HuH-7.5 (cell line): ENCODE data around the gene OSBPL3.

ENCODE experiments used
- DNase-seq: peaks from one replicate; pipeline ENCODE4 v3.0.0; 2011; ENCODE audit warnings: low spot score

OSBPL3 gene

DNA sequence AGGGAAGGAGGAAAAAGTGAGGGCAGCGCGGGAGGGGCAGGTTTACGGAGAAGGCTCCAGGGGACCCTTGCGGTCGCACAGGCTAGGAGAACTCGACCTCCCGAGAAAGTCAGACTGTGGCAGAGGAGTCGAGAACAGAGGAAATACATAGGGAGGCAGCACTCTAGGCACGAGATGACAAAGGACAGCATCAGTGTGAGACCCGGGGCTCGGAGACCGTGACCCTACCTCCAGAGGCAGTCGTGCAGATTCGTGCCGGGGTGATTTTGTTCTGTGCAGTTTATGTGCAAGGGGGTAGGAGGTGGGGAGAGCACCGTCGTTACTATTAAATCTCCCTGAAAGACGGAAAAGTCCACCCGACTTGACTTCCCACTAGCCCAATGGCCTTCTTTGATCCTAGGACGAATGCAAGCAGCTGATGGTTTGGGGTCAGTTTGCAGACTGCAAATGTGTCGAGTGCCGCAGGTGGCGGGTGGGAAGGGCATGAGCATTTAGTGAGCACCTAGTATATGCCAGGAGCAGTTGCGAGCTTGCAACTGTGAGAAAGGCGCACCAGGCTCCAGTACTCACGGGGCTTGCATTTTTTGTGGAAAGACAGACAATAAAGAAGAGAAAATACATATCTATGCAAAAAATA, 674 bp upstream of the OSBPL3 start:
- DNase-seq = peak; percentile 39

DNA sequence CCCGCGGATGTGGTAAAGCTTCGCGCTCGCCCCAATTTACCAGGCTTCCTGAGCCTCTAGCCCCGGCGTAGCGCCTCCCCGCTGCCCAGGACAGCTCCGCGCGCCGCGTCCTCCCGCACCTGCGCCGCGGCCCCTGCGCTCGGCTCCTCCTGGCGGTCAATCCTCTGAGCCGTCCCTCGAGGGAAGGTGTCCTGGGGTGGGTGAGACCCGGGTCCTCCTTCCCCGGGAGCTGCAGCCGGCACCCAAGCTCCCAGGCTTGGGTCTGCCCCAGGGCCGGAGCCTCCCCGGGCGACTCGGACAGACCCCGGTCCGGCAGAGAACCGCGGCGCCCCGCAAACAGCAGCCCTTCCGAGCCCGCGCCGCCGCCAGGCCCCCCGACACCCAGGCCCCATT, 512 bp downstream of the OSBPL3 start:
- peak; percentile 59 for DNase-seq

DNA sequence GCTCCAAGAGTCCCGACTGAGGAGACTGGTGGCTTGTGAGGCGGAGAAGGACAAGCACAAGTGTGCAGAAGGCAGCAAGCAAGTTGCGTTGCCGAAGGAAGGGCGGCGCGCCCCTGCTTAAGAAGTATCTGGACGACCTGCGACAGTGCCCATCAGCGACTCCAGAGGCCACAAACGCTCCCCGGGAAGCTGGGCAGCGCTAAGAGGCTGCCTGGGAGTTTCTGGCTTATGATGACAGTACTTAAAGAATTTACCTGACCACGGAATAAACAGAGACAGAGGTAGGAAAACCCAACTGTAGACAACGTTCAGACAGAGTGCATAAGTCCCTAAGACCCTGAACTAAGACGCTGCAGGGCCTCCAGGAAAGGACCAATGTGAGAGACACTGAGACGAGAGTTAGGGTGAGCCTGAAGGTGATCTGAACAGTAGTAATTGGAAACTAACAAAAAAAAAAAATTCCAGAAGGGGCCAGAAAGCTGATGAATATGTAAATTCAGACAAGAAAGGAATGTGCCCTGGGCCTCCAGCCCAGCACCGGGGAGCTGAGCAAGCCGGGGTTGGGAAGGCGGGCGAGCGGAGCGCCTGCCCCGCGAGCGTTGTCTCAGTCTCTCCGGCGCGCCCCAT, 1.0 kb downstream of the OSBPL3 start:
- DNase-seq = no peak

DNA sequence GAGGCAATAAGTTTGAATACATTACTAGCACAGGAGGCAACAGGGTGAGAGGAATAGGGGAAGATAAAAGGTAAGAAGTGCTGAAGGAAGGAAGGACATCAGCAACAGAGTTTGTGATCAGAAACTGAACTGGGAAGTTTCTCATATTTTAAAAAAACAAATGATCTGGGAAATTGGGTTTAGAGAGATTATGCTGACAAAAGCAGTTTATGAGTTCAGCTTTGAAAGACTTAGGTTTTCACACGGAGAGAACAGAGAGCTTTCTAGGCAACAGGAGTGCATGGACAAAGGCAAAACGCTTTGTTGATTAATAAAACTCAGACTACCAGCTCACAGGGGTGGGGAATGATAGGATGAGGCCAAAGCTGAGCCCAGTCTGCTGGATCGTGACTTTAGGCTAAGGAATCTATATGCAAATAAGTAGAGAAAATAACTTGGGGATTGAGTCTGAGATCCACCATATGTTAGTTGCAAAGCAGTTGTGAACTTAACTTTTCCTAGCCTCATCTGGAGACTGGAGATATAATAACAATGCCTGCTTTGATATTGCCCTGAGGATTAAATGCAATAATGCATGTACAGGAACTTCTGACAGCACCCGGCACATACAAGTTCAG, 4.2 kb downstream of the OSBPL3 start:
- DNase-seq = no peak

DNA sequence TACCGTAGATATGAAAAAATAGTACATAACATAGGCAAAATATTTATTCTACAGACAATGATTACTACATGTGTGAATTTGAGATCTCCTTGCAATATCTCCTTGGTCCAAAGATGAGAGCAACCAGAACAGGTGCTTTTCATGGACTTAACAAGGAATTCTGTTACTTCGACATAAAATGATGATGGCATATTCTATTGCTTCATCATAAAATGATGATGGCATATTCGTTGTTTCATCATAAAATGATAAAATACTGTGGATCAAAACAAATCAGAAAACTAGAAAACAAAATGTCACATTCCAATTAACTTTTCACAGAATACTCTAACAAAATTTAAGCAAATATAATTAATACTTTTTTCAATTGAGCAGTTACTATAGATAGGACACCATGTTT, 4.8 kb downstream of the OSBPL3 start:
- no peak for DNase-seq

DNA sequence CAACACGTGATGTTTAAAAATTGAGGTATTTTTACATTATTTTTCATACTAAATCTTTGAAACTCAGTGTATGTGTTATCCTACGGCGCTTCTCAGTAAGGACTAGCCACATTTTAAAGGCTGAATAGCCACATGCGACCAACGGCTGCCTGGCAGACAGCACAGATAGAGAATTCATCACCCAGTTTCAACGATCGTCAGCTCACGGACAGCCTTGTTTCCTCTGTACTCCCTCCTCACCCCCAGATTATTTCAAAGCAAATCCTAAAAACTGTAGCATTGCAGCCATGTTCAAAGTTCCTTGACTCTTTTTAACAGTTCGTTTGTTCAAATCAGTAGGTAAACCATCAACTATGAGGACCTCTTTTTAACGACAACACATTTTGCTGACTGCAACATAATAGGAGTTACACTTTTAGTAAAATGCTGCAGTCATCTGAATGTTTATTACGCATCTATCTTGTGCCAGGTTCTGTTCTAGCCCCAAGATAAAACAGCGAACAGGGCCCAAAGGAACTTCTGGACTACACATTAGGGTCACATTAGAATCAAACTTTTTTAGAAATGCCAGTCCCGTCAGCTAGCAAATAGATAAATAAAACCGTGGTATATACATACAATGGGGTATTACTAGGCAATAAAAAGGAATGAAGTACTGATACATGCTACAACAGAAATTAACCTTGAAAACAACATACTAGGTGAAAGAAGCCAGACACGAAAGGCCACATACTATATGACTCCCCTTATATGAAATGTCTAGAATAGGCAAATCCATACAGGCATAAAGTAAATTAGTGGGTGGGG, 5.7 kb downstream of the OSBPL3 start:
- DNase-seq = no peak

DNA sequence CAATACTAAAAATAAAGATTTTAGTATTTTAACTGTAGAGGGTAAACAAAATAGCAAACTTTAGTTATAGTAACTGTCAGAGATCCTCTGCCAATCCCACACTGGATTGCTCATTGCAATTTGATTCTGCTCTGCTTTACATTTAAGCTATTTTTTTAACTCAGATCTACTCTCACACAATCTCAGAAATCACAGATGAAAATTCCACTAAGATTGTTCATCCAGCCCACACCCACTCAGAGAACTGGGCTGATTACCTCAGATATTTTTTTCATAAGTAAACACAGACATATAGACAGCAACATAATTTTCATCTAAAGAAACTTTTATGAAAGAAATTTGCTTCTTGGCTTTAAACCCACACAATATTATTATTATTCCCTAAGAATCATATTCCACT, 7.0 kb downstream of the OSBPL3 start:
- no peak for DNase-seq

DNA sequence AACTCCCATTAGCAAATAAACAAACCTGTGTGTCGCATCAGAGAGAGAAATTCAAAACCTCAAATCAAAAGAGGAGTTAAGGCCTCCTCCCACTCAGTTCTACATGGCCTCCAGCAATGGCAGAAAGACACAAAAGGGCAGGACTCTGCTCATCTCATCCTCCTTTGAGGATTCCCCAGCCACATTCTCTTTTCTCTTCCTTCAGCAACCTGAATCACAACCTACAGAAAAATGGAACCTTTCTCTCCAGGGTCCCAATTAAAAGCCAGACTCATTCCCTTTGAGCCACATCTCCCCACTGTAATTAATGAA, 7.9 kb downstream of the OSBPL3 start:
- DNase-seq = no peak

DNA sequence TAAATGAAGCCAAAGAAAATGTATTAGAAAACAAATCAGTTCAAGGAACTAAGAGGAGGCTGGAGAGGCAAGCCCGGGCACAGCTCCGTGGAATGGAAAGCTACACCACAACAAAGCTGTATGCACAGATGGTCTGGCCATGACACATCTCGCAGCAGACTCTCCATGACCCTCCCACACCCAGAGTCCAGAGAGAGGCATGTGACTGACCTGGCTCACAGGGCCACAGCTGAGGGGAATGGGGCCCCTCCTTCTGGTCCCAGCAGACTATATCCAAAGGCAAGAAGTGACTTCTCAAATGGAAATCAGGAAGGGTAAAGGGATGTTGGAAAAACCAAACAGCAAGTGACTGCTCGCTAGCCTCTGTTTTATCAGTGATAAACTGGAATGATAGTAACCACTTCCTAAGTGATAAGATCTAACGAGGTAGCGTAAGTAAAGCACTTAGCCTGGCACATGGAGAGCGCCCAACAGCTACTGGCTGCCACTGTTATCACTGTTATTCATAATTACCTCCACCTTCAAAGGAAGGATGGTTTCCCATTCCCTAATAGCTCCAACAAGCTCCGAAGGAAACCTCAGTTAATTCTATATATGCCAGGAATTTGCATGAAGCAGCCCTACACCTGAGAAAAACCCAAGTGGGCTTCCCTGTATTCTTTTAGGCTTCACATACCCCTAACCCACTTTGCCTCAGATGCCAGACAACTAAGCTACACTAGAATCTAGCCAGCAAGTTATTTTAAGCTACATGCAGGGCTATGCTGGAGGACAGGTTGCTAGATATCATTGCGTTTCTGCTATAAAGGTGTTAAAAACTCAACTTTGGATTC, 8.4 kb downstream of the OSBPL3 start:
- DNase-seq = no peak

DNA sequence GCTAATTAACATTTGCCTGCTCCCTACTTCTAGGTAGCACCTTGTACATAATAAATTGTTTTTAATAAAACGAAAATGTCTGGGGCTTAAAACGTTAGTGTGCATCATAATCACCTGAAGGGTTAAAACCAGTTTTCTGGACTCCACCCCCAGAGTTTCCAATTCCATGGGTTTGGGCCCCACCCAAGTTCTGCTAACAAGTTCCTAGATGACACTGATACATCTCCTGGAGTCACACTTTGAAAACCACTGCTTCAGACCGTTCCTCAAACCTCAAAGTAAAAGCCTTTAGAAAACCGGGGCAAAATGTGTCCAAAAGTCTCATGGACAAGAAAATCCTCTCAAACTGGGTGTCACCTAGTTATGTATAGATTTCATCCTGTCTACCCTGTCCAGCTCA, 9.3 kb downstream of the OSBPL3 start:
- no peak for DNase-seq

DNA sequence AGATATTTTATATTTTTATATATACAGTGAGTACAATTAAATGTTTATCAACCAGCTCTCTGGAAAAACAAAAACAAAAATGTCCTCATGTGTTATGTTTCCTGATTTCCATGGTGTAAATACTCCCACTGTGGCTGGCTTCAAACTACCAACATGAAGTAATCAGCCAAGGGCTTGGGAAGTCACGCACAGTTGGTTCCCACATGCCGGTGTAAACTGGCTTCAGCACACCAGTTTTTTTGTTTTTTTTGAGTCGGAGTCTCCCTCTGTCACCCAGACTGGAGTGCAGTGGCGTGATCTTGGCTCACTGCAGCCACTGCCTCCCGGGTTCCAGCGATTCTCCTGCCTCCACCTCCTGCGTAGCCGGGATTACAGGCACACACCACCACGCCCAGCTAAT, 11.8 kb downstream of the OSBPL3 start:
- DNase-seq = no peak

DNA sequence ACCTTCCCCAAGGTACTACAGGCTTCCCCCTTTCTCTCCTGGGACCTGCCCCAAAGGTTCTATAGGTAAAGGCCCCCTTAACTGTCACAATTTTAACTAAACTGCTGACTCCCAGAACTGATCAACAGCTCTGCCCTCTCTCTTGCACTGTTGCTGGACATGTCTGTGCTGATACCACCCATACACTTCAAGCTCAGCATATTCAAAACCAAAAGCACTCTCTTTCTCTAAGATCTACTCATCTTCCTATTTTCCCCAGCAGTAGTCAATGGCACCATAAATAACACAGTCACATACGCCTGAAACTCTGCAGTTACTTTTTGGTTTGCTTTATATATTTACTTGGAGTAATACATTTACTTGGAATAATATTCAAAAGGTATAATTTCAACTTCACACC, 12.3 kb downstream of the OSBPL3 start:
- no peak for DNase-seq

DNA sequence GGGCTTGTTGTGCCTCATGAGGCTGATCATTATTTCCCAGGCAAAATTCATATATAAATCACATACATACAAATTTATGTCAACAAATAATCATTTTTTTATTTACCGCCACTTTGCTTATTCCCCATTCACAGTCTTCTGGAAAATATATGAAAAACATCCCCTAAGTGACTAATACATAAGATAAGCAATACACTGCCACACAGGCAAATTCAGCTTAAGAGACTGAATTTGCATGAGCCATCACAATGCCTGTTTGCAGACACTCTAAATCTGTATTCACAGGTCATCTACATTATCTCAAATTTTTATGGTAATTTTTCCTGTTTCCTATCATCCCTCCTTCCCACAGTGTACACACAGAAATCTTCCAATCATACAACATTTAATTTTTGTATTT, 13.2 kb downstream of the OSBPL3 start:
- no peak for DNase-seq

DNA sequence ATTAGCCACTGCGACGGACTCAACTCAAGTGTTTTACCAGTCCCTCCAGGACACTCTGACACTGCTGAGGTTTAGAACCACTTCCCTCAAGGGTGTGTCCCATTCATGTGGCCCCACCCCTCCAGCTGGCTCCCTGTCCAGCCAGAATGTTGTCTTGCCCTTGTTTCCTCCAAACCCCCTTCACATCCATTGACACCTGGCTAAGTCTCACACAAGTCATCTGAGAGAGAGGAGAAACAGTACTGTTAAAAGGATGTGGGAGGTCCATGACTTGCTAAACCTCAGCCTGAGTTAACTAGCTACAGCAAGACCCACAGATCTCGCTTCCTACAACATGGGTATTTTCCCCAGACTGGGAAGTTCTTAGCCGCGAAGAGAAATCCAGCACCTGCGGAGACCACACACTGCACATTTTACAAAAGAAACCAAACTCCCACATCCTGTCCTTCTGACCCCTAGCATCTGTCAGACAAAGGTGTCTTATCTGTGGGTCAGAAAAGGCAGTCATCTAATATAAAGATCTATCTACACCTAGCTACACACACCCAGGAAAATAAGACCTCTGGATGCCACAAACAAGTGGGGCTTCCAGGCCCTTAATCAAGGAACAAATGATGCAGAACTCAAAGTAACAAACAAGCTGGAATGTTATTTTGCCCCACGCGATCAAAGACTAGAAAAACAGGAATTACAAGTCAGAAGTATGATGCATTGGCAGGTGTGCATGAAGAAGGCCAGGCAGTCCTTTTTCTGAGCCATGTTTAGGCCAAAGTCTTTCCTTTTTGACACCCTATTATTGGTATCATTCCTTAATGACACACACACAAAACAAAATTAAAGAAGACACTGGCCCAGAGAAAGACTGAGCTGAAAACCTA, 13.9 kb downstream of the OSBPL3 start:
- DNase-seq = no peak

DNA sequence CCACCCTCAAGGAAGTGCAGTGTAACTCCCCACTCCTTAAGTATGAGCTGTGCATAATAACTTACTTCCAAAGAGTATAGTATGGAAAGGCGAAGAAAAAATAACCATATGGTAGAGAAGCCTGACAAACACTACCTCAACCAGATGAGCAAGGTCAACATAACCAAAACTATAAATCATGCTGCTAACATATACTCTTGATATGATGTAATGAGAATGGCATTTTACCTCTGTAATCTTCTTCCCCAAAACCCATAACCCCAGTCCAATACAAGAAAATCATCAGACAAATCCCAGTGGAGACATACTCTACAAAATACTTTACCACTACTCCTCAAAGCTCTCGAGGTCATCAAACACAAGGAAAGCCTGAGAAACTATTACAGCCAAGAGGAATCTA, 15.8 kb downstream of the OSBPL3 start:
- DNase-seq = no peak

DNA sequence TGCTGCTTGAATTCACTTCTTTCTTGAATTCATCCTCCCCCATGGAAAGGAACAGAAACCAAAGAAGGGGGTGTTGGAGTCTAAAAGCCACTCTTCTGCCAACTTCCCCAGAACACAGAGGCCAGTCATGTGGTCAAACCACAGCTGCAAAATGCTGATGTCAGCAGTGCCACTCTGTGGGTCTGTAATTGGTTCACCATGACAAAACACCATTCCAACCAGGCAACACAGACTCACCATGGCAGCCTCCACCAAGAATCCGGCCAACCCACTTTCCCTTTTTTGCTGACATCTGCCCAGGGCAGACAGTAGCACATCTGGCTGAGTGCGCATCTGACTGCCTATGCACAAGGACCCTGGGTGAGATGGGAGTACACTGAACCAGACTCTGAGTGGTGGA, 16.8 kb downstream of the OSBPL3 start:
- no peak for DNase-seq

DNA sequence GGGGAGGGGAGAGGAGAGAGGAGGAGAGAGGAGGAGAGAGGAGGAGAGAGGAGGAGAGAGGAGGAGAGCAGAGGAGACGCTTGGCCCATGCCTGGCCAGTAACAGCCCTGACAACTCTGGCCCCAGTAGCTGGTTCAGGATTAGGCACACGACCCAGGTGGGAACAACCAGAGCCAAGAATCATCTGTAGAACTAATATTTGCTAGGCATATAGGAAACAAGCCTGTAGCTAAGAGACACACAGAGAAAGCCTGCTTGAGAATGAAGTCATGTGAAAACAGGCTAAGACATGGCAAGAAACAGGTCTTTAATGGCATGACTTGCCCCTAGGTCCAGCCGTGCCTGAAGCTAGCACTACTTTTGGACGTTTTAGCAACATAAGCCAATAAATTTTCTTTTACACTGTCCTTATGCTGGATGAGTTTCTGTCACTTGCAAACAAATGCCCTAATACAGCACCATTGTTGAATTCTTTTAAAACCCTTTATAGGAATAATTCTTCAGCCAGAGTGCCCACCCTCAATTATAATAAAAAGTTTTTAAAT, 17.5 kb downstream of the OSBPL3 start:
- no peak for DNase-seq

DNA sequence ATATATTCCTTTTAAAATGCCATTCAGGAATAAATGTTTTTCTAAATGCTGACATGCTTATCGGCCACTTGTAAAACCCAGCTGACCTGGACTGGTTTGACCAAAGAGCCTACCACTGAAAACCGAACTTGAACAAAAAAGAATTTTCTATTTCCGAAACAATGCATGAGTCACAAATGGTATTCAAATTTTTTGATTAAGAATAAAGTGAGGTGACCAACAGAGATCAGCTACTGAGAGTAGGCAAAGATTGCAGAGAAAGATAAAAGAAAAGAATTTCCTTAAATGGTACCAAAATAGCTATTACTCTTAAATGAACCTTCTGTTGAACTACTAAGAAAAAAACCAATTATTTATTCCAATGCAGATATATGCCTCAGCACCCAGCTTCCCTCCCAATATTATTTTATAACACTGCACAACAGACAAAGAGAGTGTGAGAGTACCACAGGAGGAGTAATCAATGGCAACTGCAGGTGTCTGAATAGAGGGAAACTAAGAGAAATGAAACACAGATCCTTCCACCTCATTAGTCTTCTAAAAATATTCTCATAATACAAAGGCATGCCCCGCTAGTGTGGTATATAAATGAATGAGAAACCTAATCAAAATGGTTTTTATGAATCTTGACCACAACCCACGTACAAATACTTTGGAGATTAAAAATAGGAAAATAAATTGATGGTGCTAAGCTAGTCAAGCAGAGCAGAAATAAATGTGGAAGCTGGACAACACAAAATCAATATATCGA, 20.1 kb downstream of the OSBPL3 start:
- no peak for DNase-seq

DNA sequence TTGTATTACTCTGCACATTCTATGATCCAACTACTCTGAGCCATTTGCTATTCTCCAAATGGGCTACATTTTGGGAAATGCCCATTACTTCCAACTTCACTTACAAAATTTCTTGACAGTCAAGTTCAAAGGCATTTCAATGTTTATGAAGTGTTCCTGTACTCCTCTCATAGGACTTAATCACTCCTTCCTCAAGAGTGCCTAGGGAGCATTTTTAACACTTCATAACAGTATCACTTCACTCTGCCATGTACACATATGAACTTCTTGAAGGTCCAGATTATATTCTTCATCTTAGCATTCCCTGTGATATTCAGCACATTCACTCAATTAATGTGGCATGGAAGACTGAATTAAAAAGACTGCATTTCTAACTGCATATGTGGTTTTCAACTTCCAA, 21.6 kb downstream of the OSBPL3 start:
- no peak for DNase-seq

DNA sequence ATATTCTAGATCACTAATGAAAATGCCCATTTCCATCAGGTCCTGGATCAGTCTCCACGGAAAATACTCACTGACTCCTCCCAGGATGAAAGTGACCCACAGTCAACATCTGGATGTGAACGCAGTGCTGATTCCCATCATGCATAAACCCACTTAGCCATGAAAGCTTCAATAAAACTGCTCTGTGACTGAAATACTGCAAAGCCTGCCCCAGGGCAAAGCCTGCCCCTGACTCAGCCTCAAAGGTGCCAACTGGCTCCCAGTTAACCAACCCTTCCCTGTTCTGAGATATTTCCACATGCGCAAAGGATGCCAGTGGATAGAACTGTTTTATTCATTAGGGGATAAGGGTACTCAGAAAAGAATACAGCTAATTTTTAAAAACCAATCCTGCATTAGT, 24.0 kb downstream of the OSBPL3 start:
- DNase-seq = no peak
